Measurements from ENCODE around the gene TSHZ3. TPM values are rescaled to one million over a fixed set of nuclear protein-coding genes. Genes with fewer than 3 reads are reported as not detected.

Gene TSHZ3
- total RNA-seq, 1 experiment from 2014 or later: not detected

- no peak overlapping the region for H3K4me3 Mint-ChIP-seq (ENCODE audit: unreplicated experiment)
- intact Hi-C loops (cut with micrococcal nuclease): no loop called here
- H3K9me3 Mint-ChIP-seq (ENCODE audit: unreplicated experiment): peaks cover 11% of the 10 kb centered on the region
- no peaks in the 10 kb centered on the region for H3K27me3 Mint-ChIP-seq (ENCODE audit: insufficient read depth, unreplicated experiment)
- TF ChIP-seq, protein P1, sequence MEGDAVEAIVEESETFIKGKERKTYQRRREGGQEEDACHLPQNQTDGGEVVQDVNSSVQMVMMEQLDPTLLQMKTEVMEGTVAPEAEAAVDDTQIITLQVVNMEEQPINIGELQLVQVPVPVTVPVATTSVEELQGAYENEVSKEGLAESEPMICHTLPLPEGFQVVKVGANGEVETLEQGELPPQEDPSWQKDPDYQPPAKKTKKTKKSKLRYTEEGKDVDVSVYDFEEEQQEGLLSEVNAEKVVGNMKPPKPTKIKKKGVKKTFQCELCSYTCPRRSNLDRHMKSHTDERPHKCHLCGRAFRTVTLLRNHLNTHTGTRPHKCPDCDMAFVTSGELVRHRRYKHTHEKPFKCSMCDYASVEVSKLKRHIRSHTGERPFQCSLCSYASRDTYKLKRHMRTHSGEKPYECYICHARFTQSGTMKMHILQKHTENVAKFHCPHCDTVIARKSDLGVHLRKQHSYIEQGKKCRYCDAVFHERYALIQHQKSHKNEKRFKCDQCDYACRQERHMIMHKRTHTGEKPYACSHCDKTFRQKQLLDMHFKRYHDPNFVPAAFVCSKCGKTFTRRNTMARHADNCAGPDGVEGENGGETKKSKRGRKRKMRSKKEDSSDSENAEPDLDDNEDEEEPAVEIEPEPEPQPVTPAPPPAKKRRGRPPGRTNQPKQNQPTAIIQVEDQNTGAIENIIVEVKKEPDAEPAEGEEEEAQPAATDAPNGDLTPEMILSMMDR (IDR thresholded peaks at IDR 0.05; ENCODE audit: unreplicated experiment): no peak
- CTCF ChIA-PET: no interaction called here
- no peak for DNase-seq (ENCODE audit: unreplicated experiment)
- no peak overlapping the region for H3K27ac Mint-ChIP-seq (ENCODE audit: low read depth, unreplicated experiment)
- H3K36me3 Mint-ChIP-seq (ENCODE audit: insufficient read depth, unreplicated experiment): peaks cover 6% of the 10 kb centered on the region
- no peaks in the 10 kb centered on the region for H3K4me1 Mint-ChIP-seq (ENCODE audit: insufficient read depth, unreplicated experiment)
- BruUV-seq (replicated peaks): no TSS peak
- POLR2A ChIA-PET: no interaction called here
Measured at GRCh38 chr19:31274251-31275067, 74.8 kb downstream of the TSHZ3 start.

DNA sequence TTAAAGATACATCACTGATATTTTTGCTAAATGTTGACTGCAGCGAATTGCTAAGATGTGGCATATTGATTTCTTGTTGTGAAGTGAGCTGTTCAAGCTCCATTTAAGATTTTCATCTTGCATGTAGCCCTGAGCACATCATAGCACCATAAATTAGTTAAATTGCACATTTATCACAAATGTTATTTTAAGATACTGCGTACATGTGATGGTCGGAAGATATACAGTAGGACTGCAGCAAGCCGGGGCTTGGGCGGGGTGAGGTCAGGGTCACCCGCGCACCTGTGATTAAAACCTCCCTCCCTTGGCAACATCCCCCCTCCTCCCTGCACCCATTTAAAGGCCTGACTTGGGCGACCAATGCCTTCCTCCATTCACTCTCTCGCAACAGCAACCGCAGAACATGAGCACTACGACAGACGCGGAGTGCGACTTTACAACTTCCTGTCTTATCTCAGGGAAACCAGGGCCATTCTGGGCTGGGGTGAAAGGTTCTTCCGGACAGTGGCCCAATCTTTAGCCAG is 76.6 kb downstream of the TSHZ3 start:
- DNase-seq (ENCODE audit: unreplicated experiment): no peak
- Mint-ChIP-seq H3K36me3 (ENCODE audit: insufficient read depth, unreplicated experiment) (peaks cover 6% of the 10 kb centered on the region), H3K4me1 (ENCODE audit: insufficient read depth, unreplicated experiment) (no peaks in the 10 kb centered on the region), H3K27me3 (ENCODE audit: insufficient read depth, unreplicated experiment) (no peaks in the 10 kb centered on the region), H3K27ac (ENCODE audit: low read depth, unreplicated experiment) (no peak overlapping the region), H3K9me3 (ENCODE audit: unreplicated experiment) (peaks cover 7% of the 10 kb centered on the region), H3K4me3 (ENCODE audit: unreplicated experiment) (no peak overlapping the region)
- ChIA-PET POLR2A (no interaction called here), CTCF (no interaction called here)
- no TSS peak for BruUV-seq (replicated peaks)
- intact Hi-C loops (cut with micrococcal nuclease): no loop called here
- TF ChIP-seq, protein P1 (IDR thresholded peaks at IDR 0.05; ENCODE audit: unreplicated experiment): no peak

- H3K4me1 Mint-ChIP-seq (ENCODE audit: insufficient read depth, unreplicated experiment): no peaks in the 10 kb centered on the region
- no peak overlapping the region for H3K27ac Mint-ChIP-seq (ENCODE audit: low read depth, unreplicated experiment)
- POLR2A ChIA-PET: no interaction called here
- H3K9me3 Mint-ChIP-seq (ENCODE audit: unreplicated experiment): peaks cover 13% of the 10 kb centered on the region
- TF ChIP-seq, protein P1 (IDR thresholded peaks at IDR 0.05; ENCODE audit: unreplicated experiment): no peak
- H3K27me3 Mint-ChIP-seq (ENCODE audit: insufficient read depth, unreplicated experiment): no peaks in the 10 kb centered on the region
- intact Hi-C loops (cut with micrococcal nuclease): no loop called here
- CTCF ChIA-PET: no interaction called here
- H3K36me3 Mint-ChIP-seq (ENCODE audit: insufficient read depth, unreplicated experiment): peaks cover 6% of the 10 kb centered on the region
- DNase-seq (ENCODE audit: unreplicated experiment): no peak
- BruUV-seq (replicated peaks): no TSS peak
- H3K4me3 Mint-ChIP-seq (ENCODE audit: unreplicated experiment): no peak overlapping the region
Measured at GRCh38 chr19:31271306-31271911, 77.8 kb downstream of the TSHZ3 start.

- no TSS peak for BruUV-seq (replicated peaks)
- H3K4me1 Mint-ChIP-seq (ENCODE audit: insufficient read depth, unreplicated experiment): no peaks in the 10 kb centered on the region
Measured at GRCh38 chr19:31270897-31271296, 78.3 kb downstream of the TSHZ3 start.

More at GRCh38 chr19:31270897-31271296, 78.3 kb downstream of the TSHZ3 start:
- Mint-ChIP-seq H3K27me3 (ENCODE audit: insufficient read depth, unreplicated experiment) (no peaks in the 10 kb centered on the region), H3K36me3 (ENCODE audit: insufficient read depth, unreplicated experiment) (peaks cover 6% of the 10 kb centered on the region), H3K27ac (ENCODE audit: low read depth, unreplicated experiment) (no peak overlapping the region), H3K9me3 (ENCODE audit: unreplicated experiment) (peaks cover 13% of the 10 kb centered on the region), H3K4me3 (ENCODE audit: unreplicated experiment) (no peak overlapping the region)
- TF ChIP-seq, protein P1 (IDR thresholded peaks at IDR 0.05; ENCODE audit: unreplicated experiment): no peak
- ChIA-PET POLR2A (no interaction called here), CTCF (no interaction called here)
- DNase-seq (ENCODE audit: unreplicated experiment): no peak
- intact Hi-C loops (cut with micrococcal nuclease): no loop called here

All from MCF 10A (cell line).